Measurements from ENCODE around the gene ZDHHC14. TPM values are rescaled to one million over a fixed set of nuclear protein-coding genes. Genes with fewer than 3 reads are reported as not detected.

ZDHHC14 gene
- total and polyA plus RNA-seq, 2 of the 8 experiments (the other 6 are each of a cell fraction or from before 2014, with no cell fraction given), result 2.9 to 5.3 TPM

DNA sequence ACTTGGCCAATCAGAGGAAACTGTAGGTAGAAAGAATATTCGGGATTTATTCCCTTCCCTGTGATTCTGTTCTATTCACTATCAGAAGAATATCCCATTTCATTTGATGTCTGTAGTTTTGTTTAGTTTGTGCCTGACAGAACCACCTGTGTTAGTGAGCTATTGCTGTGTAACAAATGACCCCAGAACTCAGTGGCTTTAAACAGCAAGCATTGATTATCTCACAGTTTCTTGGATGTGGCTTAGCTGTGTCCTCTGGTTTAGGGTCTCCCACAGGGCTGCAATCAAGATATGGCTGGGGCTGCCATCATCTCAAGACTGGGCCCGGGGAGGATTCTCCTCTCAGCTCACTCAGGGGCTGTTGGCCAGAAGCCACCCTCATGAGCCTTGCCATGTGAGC lies 143.7 kb downstream of the ZDHHC14 start:
- CTCF ChIA-PET (ENCODE audit: partially characterized antibody), result interaction anchor here (0.7 to 1.1 kb wide), 3 partner anchors 9 to 308 kb away, joined by 3 to 4 read pairs (median 3); no protein-coding TSS in a partner anchor
- WGBS, 2 experiments (ENCODE audit: extremely low coverage in 1 of 2, insufficient coverage in 1 of 2, insufficient read length in 1 of 2, insufficient replicate concordance in 2 of 2, low coverage in 1 of 2, low lambda C conversion rate in 2 of 2, missing lambda C conversion rate in 1 of 2), result 94% methylated on average over 2 of the region's 2 CpGs; no CpG with 5 or more reads in 1 of the 2 experiments

More for the DNA sequence above, 143.7 kb downstream of the ZDHHC14 start:
- Histone ChIP-seq H3K4me1 (replicated peaks in 1 of 4; ENCODE audit: control insufficient read depth in 3 of 4, insufficient read depth in 4 of 4, low read length in 3 of 4) (no peaks in the 10 kb centered on the region), H4K8ac (ENCODE audit: extremely low read depth, insufficient read depth, low read length) (no peak overlapping the region), H3K14ac (ENCODE audit: insufficient read length) (no peak overlapping the region), H4K5ac (ENCODE audit: insufficient read length, low read depth, low read length) (no peak overlapping the region), H3K9me3 (ENCODE audit: insufficient read depth in 2 of 2, low read depth in 1 of 2, low read length in 1 of 2) (peaks cover 0 to 2% of the 10 kb centered on the region in 2 experiments; a peak in 1 of 4 replicates), H3K9ac (replicated peaks in 1 of 4; ENCODE audit: extremely low read depth in 1 of 4, low read depth in 3 of 4, low read length in 3 of 4) (no peak overlapping the region), H3K56ac (replicated peaks; ENCODE audit: insufficient read length, low read depth, low read length) (no peak overlapping the region), H3K27me3 (replicated peaks in 1 of 4; ENCODE audit: control insufficient read depth in 3 of 4, extremely low read depth in 1 of 4, insufficient read depth in 3 of 4, low read length in 3 of 4) (no peaks in the 10 kb centered on the region), H3K23me2 (ENCODE audit: low read depth, low read length) (no peaks in the 10 kb centered on the region), H3K27ac (ENCODE audit: low read depth, low read length) (no peak overlapping the region), H2AK5ac (ENCODE audit: low read depth, low read length) (no peak overlapping the region), H2BK20ac (ENCODE audit: low read length) (no peak overlapping the region), H4K20me1 (replicated peaks in 1 of 2; ENCODE audit: control insufficient read depth in 1 of 2, insufficient read depth in 2 of 2, low read length in 2 of 2) (no peaks in the 10 kb centered on the region), H2BK5ac (ENCODE audit: low read depth, low read length) (no peak overlapping the region), H2BK15ac (ENCODE audit: low read length) (no peak overlapping the region), H2BK12ac (ENCODE audit: low read depth, low read length) (no peak overlapping the region), H2BK120ac (replicated peaks; ENCODE audit: low read depth, low read length) (no peak overlapping the region), H3K79me2 (ENCODE audit: control insufficient read depth in 1 of 2, insufficient read depth in 2 of 2, low read length in 2 of 2) (no peaks in the 10 kb centered on the region), H3K23ac (ENCODE audit: insufficient read length) (no peak overlapping the region), H4K91ac (replicated peaks; ENCODE audit: insufficient read length, low read length) (no peak overlapping the region), H2AFZ (ENCODE audit: low read length) (no peak overlapping the region), H3K79me1 (ENCODE audit: low read depth, low read length) (no peaks in the 10 kb centered on the region), H3K4me2 (ENCODE audit: insufficient read depth in 1 of 2, low read depth in 2 of 2, low read length in 2 of 2) (no peak overlapping the region), H3K36me3 (ENCODE audit: control insufficient read depth in 2 of 4, insufficient read depth in 4 of 4, low read length in 3 of 4) (no peaks in the 10 kb centered on the region), H3K4me3 (ENCODE audit: extremely low read depth in 1 of 4, insufficient read depth in 2 of 4, low read depth in 3 of 4, low read length in 4 of 4) (no peak overlapping the region), H3K18ac (ENCODE audit: extremely low read depth, low read length) (no peak overlapping the region), H3K4ac (replicated peaks; ENCODE audit: insufficient read length, low read depth, low read length) (no peak overlapping the region)
- FAIRE-seq, result no peak
- TF ChIP-seq NANOG (IDR thresholded peaks at IDR 0.05; ENCODE audit: insufficient read depth, low read depth, low read length, poor library complexity, severe bottlenecking) (no peak), CHD1 (IDR thresholded peaks at IDR 0.05; ENCODE audit: low read depth, low read length) (no peak), EZH2 (IDR thresholded peaks at IDR 0.05; ENCODE audit: low read depth, low read length, severe bottlenecking) (no peak), ZNF274 (IDR thresholded peaks at IDR 0.05; ENCODE audit: borderline replicate concordance, extremely low read depth, low read length) (no peak), KDM5A (IDR thresholded peaks at IDR 0.05; ENCODE audit: low read length) (no peak), POLR2AphosphoS5 (IDR thresholded peaks at IDR 0.05; ENCODE audit: low read depth, low read length) (no peak), HDAC6 (IDR thresholded peaks at IDR 0.05; ENCODE audit: low read depth, low read length) (no peak), SAP30 (IDR thresholded peaks at IDR 0.05; ENCODE audit: insufficient read depth, insufficient replicate concordance, low read length) (no peak)
- POLR2A ChIA-PET (ENCODE audit: partially characterized antibody), result interaction anchor here (1.3 kb wide), 1 partner anchor 14 kb away, joined by 3 read pairs; no protein-coding TSS in a partner anchor
- no peak for DNase-seq (ENCODE audit: low read depth in 1 of 2, low spot score in 2 of 2)
